Heart left ventricle (tissue), 13 donors: ENCODE results near the gene NGEF.

Source experiments
- CTCF ChIP-seq, 12 donors: fragments of 200-600 bp; sonication (generic) in 4 of 12; IDR thresholded peaks; one replicate each; pipeline versions ENCODE4 v1.5.0 to v1.8.0; 2018 to 2022; ENCODE audit warnings: antibody characterized with exemption in 12 of 12, mild to moderate bottlenecking in 5 of 12
- POLR2A ChIP-seq, 2 donors: fragments of 450-650 bp; IDR thresholded peaks; one replicate each; pipeline ENCODE4 v1.6.1; 2017; ENCODE audit warnings: antibody characterized with exemption in 2 of 2, mild to moderate bottlenecking in 2 of 2, moderate library complexity in 2 of 2
- donor health status: ischemic (EF 13 %, LVEDD 7.1; RV severe dilation, severe dysfunction).
- donor health status: DM: no; HTN: yes; CAD: no.
- donor health status: DM: no; HTN: no; CAD: no.
- donor health status: ischemic (EF 25% LVEDD 6.9; RV normal size, moderate dysfunction).
- donor health status: ischemic (EF 25% LVEDD 5.7; RV mildly dilated, moderate dysfunction).
- donor health status: ischemic (EF 35%, LVEDD 5.7; RV mildly dilated, moderate dysfunction).
- donor health status: nonischemic (EF 11% LVEDD 7.7; RV severe dilation, severe dysfunction).
- donor health status: DM: yes; HTN: yes; CAD: no.
- donor health status: PGD.
- donor health status: ischemic (EF 29% LVEDD 5.4; RV normal size, mild dysfunction).
- donor health status: nonischemic (EF 23%, LVEDD 6.1; RV moderate dilation, normal function).

GRCh38 chr2:232901736-232902578, 111.1 kb downstream of the NGEF start:
- TF ChIP-seq CTCF (IDR thresholded peaks at IDR 0.05) (no peak), POLR2A (IDR thresholded peaks at IDR 0.05) (no peak)
